WERI-Rb-1 (cell line): ENCODE results near the gene AKAP6.

ENCODE experiments used
- DNase-seq: peaks from one replicate; pipeline ENCODE4 v3.0.0-alpha.2; 2020
- H3K27ac ChIP-seq: fragments of 250-450 bp; sonication (Bioruptor Pico); 2 replicates; pipeline ENCODE4 v1.5.1; 2020; ENCODE audit warnings: mild to moderate bottlenecking, moderate library complexity
- H3K27me3 ChIP-seq: fragments of 250-450 bp; sonication (Bioruptor Pico); 2 replicates; pipeline ENCODE4 v1.5.1; 2021; ENCODE audit warnings: mild to moderate bottlenecking, low read depth, moderate library complexity; ENCODE audit not compliant: insufficient read depth, severe bottlenecking
- H3K36me3 ChIP-seq: fragments of 250-450 bp; sonication (Bioruptor Pico); 2 replicates; pipeline ENCODE4 v1.5.1; 2020; ENCODE audit warnings: mild to moderate bottlenecking, moderate library complexity
- H3K4me3 ChIP-seq: 2 replicates; pipeline ENCODE4 v1.5.1; 2011; ENCODE audit warnings: low read depth, mild to moderate bottlenecking, control low read depth, low read length
- H3K9me3 ChIP-seq: fragments of 250-450 bp; sonication (Bioruptor Pico); 2 replicates; pipeline ENCODE4 v1.5.1; 2021; ENCODE audit warnings: mild to moderate bottlenecking, moderate library complexity; ENCODE audit not compliant: severe bottlenecking
- CTCF ChIP-seq: IDR thresholded peaks from 2 replicates; pipeline ENCODE4 v1.5.1; 2011; ENCODE audit warnings: low read depth, mild to moderate bottlenecking, control low read depth, inconsistent platforms, low read length

AKAP6 gene

GRCh38 chr14:32374155-32374554 is 45.1 kb downstream of the AKAP6 start:
- no peaks in the 10 kb centered on the region for H3K27me3 ChIP-seq
- H3K27ac ChIP-seq = no peak overlapping the region
- TF ChIP-seq CTCF = no peak
- DNase-seq = no peak
- no peaks in the 10 kb centered on the region for H3K9me3 ChIP-seq
- no peaks in the 10 kb centered on the region for H3K36me3 ChIP-seq
- no peak overlapping the region for H3K4me3 ChIP-seq

DNA sequence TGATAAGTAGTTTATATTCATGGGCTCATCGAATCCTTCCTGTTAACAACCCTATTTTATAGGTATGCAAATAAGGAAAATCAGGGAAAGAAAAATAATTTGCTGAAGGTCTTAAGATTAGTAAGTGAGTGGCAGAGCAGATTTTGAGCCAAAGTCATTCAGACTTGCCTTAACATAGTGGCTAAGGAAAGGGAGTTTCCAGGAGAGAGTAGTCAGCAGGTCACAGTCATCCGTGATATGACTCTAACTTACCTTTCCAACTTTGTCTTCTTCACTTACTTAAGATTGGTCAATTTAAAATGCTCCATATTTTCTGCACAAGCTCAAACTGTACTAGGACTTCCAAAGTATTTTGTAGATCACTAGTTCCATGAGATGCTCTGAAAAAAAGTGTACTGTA is 46.6 kb downstream of the AKAP6 start:
- no peaks in the 10 kb centered on the region for H3K9me3 ChIP-seq
- no peak for DNase-seq
- no peak for TF ChIP-seq CTCF
- H3K27ac ChIP-seq = no peak overlapping the region
- H3K27me3 ChIP-seq = no peaks in the 10 kb centered on the region
- no peak overlapping the region for H3K4me3 ChIP-seq
- no peaks in the 10 kb centered on the region for H3K36me3 ChIP-seq

DNA sequence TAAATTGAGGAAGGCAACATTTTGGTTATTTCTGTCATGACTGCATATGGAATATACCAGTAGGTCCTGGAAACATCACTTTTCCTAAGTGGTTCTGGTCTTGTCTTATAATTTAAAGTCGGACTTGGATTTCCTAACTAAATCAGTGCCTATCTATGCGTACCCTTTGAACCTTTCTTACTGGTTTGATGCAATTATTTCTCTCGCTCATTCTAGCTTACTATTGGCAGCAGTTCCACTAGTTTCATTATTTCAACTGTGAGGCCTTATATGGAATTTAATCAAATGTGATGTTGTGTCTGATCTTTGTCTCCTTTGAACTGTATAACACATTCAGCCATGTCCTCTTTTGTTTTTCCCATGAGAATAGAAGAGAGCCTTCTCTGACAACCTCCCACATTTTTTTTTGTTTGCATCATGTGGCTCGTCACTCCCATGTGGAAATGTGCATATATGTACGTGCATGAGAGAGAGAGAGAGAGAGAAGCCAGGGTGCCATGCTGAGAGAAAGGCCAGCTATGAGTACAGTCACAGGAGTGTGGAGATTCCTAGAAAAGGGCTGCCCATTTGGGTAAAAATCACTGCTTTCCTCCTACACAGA is 48.0 kb downstream of the AKAP6 start:
- no peak for DNase-seq
- no peaks in the 10 kb centered on the region for H3K27me3 ChIP-seq
- H3K9me3 ChIP-seq = no peaks in the 10 kb centered on the region
- no peak overlapping the region for H3K27ac ChIP-seq
- H3K4me3 ChIP-seq = no peak overlapping the region
- H3K36me3 ChIP-seq = no peaks in the 10 kb centered on the region
- no peak for TF ChIP-seq CTCF

GRCh38 chr14:32378284-32378683 is 49.2 kb downstream of the AKAP6 start:
- Histone ChIP-seq H3K9me3 (no peaks in the 10 kb centered on the region), H3K27me3 (no peaks in the 10 kb centered on the region), H3K27ac (no peak overlapping the region), H3K4me3 (no peak overlapping the region), H3K36me3 (no peaks in the 10 kb centered on the region)
- no peak for TF ChIP-seq CTCF
- no peak for DNase-seq

DNA sequence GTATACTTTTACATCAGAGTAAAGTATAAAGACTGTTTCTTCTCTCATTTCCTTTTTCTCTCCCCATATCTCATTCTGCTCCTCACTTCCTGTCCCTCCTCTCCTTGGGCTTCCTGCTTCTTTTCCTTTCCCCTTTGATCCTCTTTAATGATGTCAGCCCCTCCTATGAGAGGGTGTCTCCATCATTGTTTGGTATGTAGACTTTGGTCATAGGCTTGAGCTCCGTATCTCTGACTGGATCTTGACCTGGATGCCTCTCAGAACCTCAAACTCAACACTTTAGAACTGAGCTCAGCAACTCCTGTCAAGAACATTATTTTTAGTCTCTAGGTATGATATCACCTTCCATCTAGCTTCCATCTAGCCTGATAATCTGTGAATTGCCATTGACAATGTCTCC is 50.3 kb downstream of the AKAP6 start:
- no peak for TF ChIP-seq CTCF
- Histone ChIP-seq H3K4me3 (no peak overlapping the region), H3K27me3 (no peaks in the 10 kb centered on the region), H3K27ac (no peak overlapping the region), H3K36me3 (no peaks in the 10 kb centered on the region), H3K9me3 (no peaks in the 10 kb centered on the region)
- no peak for DNase-seq

- Histone ChIP-seq H3K4me3 (no peak overlapping the region), H3K27me3 (no peaks in the 10 kb centered on the region), H3K36me3 (no peaks in the 10 kb centered on the region), H3K9me3 (no peaks in the 10 kb centered on the region), H3K27ac (no peak overlapping the region)
- no peak for DNase-seq
- no peak for TF ChIP-seq CTCF
These were observed 52.8 kb downstream of the AKAP6 start for GRCh38 chr14:32381869-32382268.
